Coronary artery (tissue), 2 donors: Measurements from ENCODE around the gene APLF.

ENCODE experiments used
- DNase-seq: peaks from one replicate; pipeline ENCODE4 v3.0.0-alpha.2; 2017; ENCODE audit warnings: low spot score
- H3K27ac ChIP-seq, 2 donors: fragments of 200-600 bp; sonication (generic); one replicate each; pipeline ENCODE4 v1.5.1; 2016 to 2019
- H3K4me3 ChIP-seq: fragments of 200-600 bp; sonication (generic); 2 replicates; pipeline ENCODE4 v1.5.1; 2016; ENCODE audit warnings: mild to moderate bottlenecking, moderate library complexity
- TF ChIP-seq, protein P1 (sequence below): fragments of 200-600 bp; sonication (generic); IDR thresholded peaks from one replicate; pipeline ENCODE4 v1.5.1; 2019; ENCODE audit warnings: antibody characterized with exemption

Gene APLF

DNA sequence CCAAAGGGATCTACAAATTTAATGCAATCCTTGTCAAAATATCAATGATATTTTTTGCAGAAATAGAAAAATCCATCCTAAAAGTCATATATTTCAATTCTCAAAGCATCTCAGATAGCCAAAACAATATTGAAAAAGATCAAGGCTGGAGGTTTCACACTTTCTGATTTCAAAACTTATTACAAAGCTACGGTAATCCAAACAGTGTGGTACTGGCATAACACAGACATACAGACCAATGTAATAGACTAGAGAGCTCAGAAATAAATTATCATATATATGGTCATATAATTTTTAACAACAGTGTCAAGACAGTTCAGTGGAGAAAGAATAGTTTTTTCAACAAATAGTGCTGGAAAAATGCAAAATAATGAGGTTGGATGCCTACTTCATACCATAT, 135.7 kb downstream of the APLF start:
- TF ChIP-seq, protein P1, sequence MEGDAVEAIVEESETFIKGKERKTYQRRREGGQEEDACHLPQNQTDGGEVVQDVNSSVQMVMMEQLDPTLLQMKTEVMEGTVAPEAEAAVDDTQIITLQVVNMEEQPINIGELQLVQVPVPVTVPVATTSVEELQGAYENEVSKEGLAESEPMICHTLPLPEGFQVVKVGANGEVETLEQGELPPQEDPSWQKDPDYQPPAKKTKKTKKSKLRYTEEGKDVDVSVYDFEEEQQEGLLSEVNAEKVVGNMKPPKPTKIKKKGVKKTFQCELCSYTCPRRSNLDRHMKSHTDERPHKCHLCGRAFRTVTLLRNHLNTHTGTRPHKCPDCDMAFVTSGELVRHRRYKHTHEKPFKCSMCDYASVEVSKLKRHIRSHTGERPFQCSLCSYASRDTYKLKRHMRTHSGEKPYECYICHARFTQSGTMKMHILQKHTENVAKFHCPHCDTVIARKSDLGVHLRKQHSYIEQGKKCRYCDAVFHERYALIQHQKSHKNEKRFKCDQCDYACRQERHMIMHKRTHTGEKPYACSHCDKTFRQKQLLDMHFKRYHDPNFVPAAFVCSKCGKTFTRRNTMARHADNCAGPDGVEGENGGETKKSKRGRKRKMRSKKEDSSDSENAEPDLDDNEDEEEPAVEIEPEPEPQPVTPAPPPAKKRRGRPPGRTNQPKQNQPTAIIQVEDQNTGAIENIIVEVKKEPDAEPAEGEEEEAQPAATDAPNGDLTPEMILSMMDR = no peak
- DNase-seq = no peak
- Histone ChIP-seq H3K4me3 (no peak overlapping the region), H3K27ac (no peak overlapping the region)

DNA sequence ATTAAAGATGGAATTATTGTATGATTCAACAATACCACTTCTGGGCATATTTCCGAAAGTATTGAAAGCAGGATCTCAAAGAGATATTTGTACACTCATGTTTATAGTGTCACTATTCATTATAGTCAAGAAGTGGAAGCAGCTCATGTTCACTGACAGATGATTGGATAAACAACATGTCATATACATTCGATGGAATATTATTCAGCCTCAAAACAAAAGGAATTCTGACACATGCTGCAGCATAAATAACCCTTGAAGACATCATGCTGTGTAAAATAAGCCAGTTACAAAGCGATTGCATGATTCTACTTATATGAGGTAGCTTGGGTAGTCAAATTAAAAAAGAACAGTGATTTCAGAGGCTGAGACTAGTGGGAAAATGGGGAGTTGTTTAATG, 136.7 kb downstream of the APLF start:
- no peak for DNase-seq
- Histone ChIP-seq H3K4me3 (no peak overlapping the region), H3K27ac (no peak overlapping the region)

DNA sequence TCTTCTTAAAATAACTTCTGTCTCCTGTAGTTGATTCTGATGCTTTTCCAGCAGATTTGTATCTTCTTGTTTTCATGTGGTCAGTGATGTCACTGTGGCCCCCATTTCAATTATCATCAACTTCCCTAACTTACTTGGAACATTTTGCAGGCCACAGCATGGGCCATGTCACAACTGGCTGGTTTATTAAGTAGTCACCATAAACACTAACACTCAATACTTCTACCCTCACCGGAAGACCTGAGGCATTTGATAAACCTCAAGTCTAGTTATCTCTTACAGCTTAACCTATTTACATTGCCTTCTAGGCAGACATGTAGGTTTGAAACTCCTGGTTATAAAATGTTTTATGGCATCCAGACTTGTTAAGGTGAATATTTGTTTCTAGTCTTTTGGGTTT, 138.6 kb downstream of the APLF start:
- DNase-seq = no peak
- TF ChIP-seq, protein P1 = no peak
- no peak overlapping the region for H3K27ac ChIP-seq
- H3K4me3 ChIP-seq = no peak overlapping the region

More for the DNA sequence above, 136.7 kb downstream of the APLF start:
- TF ChIP-seq, protein P1 = no peak

DNA sequence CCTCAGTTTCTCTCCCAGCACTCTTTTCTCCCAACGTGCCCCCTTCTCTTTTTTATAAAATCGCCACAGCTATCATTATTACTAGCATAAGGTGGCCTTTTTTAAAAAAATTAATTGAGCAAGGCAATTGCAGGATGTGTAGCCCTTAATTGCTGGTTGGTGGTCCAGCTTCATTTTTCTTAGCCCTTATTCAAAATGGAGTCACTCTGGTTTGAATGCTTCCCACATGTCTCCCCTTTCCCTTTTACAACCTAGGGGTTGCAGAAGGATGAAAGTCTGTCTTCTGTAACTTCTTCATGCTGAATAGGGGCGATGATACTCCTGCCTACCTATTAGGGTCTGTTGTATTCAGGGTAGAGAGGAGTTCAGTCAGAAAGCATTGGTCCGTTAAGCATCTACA, 139.4 kb downstream of the APLF start:
- Histone ChIP-seq H3K27ac (no peak overlapping the region), H3K4me3 (no peak overlapping the region)
- DNase-seq = no peak
- TF ChIP-seq, protein P1 = no peak

DNA sequence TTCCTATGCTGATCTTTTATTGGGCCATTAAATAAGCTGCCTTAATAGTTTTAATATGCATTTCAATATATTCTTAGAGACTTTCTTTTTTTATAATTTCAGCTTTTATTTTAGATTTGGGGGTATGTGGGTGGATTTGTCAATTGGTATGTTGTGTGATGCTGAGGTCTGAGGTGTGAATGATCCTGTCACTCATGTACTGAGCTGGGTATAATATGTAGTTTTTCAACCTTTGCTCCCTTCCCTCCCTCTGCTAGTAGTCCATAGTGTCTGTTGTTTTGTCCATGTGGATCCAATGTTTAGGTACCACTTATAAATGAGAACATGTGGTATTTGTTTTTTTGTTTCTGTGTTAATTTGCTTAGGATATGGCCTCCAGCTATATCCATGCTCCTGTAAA, 140.5 kb downstream of the APLF start:
- Histone ChIP-seq H3K4me3 (no peak overlapping the region), H3K27ac (no peak overlapping the region)
- TF ChIP-seq, protein P1 = no peak
- DNase-seq = no peak

DNA sequence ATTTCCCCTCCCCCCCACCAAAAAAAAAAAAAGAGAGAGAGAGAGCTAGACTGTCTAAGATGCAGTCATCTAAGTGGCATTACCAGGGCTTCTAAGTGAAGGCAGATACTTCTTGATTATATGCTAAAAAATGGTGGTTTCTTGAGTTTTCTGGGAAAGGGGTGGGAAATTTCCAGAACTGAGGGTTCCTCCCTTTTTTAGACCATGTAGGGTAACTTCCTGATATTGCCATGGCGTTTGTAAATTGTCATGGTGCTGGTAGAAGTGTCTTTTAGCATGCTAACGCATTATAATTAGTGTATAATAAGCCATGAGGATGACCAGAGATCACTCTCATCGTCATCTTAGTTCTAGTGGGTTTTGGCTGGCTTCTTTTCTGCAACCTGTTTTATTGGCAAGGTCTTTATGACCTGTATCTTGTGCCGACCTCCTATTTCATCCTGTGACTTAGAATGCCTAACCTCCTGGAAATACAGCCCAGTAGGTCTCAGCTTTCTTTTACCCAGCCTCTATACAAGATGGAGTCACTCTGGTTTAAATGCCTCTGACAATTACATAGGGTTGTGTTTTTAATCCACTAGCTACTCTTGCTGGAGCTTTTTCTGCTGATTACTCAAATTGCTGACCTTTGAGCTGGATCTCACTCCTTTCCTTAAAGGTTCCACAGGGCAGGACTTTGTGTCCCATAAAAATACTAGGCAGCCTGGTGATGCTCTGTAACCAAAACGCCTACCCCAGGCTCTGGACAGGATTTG, 145.6 kb downstream of the APLF start:
- TF ChIP-seq, protein P1 = no peak
- no peak overlapping the region for H3K4me3 ChIP-seq
- no peak overlapping the region for H3K27ac ChIP-seq
- DNase-seq = no peak

DNA sequence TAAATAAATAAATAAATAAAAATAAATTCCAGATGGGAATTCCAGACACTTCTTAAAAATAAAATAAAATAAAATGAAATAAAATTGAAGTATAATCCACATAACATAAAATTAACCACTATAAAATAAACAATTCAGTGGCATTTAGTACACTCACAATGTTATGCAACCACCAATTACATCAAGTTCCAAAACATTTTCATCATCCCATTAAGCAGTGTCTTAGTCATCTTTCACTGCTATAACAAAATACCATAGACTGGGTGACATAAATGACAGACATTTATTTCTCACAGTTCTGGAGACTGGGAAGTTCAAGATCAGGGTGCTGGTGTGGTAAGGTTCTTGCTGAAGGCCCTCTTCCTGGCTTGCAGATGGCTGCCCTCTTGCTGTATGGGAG, 153.4 kb downstream of the APLF start:
- TF ChIP-seq, protein P1 = no peak
- H3K4me3 ChIP-seq = no peak overlapping the region
- no peak overlapping the region for H3K27ac ChIP-seq
- no peak for DNase-seq
